SH-SY5Y (cell line): Measurements from ENCODE around the gene TOMT.

ENCODE experiments used
- GATA2 ChIP-seq: IDR thresholded peaks from 2 replicates; pipeline ENCODE4 v1.6.1; 2011; ENCODE audit warnings: mild to moderate bottlenecking, low read depth, low read length
- GATA3 ChIP-seq: IDR thresholded peaks from 2 replicates; pipeline ENCODE4 v1.6.1; 2011; ENCODE audit warnings: low read depth, mild to moderate bottlenecking, low read length, moderate library complexity

GRCh38 chr11:72079819-72080325 is 25.9 kb upstream of the TOMT start:
- no peak; the same call in 1 of the 2 replicates for TF ChIP-seq GATA2
- no peak for TF ChIP-seq GATA3
